Measurements from ENCODE around the gene TUG1.

The TUG1 gene

DNA sequence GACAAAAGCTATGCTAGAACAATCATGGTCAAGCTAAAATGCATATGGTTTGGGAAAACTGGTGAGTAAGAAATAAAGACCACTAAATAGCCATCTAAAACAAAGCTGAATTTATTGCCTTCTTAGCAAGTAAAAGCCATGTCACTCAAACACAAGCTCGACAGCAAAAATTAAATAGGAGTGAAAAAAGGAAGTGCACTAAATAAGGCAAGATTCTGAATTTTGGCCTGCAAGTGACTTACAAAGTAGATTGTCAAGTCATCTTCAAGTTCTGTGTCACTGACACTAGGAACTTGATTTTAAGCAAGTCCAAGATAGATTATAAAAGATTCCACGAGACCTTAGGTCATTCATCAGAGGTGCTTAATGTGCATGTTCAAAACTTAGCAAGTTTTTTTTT is 27.4 kb downstream of the TUG1 start:
- no peaks in the 10 kb centered on the region for H3K4me1 ChIP-seq (ENCODE audit: insufficient read depth, low read length, severe bottlenecking)
- H4K20me1 ChIP-seq (ENCODE audit: insufficient read depth, low read length) = no peaks in the 10 kb centered on the region
- no peaks in the 10 kb centered on the region; the same call in 1 of the 2 replicates for H3K27me3 ChIP-seq (ENCODE audit: insufficient read depth, low read length)
- no peak overlapping the region for H2AFZ ChIP-seq (ENCODE audit: low read length)
- H3K36me3 ChIP-seq (ENCODE audit: insufficient read depth, low read length) = no peaks in the 10 kb centered on the region
- no peaks in the 10 kb centered on the region for H3K9me3 ChIP-seq (ENCODE audit: low read length)
- no peak overlapping the region for H3K4me2 ChIP-seq (ENCODE audit: low read length)
- H3K4me3 ChIP-seq (ENCODE audit: low read depth, low read length, poor library complexity, severe bottlenecking) = no peak overlapping the region
- no peak for TF ChIP-seq CTCF (IDR thresholded peaks at IDR 0.05; ENCODE audit: low read length)
- no peak for TF ChIP-seq EZH2 (IDR thresholded peaks at IDR 0.05; ENCODE audit: borderline replicate concordance, low read length)
- no peak overlapping the region for H3K27ac ChIP-seq (ENCODE audit: low read depth, low read length, poor library complexity, severe bottlenecking)
- H3K9ac ChIP-seq (ENCODE audit: low read length) = no peak overlapping the region
- H3K79me2 ChIP-seq (ENCODE audit: insufficient read depth, low read length) = no peaks in the 10 kb centered on the region
- no peaks in the 10 kb centered on the region for H3K9me2 ChIP-seq (ENCODE audit: low read depth, low read length)
- no peaks in the 10 kb centered on the region for H3F3A ChIP-seq (ENCODE audit: insufficient read depth, low read length)

DNA sequence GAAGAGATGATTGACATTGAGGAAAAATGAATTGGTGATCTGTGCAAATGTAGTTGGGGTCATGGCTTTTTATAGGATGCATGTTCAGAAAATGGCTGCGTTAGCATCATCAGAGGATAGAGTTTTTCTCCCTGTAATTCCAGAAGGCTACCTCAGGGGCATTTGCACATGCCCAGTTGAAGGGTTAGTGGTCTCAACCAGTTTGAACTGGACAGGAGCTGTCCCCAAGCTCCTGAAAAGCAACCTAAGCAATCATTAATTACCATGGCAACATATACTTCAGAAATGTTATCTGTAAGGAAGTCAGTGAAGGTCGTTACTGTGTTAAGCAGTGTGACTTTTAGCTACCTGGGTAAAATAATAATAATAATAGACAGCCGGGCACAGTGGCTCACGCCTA is 29.3 kb downstream of the TUG1 start:
- Histone ChIP-seq H3K4me2 (ENCODE audit: low read length) (no peak overlapping the region), H3K9ac (ENCODE audit: low read length) (no peak overlapping the region), H3K27me3 (ENCODE audit: insufficient read depth, low read length) (no peaks in the 10 kb centered on the region; the same call in 1 of the 2 replicates), H3K4me1 (ENCODE audit: insufficient read depth, low read length, severe bottlenecking) (no peaks in the 10 kb centered on the region), H3K9me3 (ENCODE audit: low read length) (no peaks in the 10 kb centered on the region), H4K20me1 (ENCODE audit: insufficient read depth, low read length) (no peaks in the 10 kb centered on the region), H2AFZ (ENCODE audit: low read length) (no peak overlapping the region), H3K36me3 (ENCODE audit: insufficient read depth, low read length) (no peaks in the 10 kb centered on the region), H3K9me2 (ENCODE audit: low read depth, low read length) (no peaks in the 10 kb centered on the region), H3K4me3 (ENCODE audit: low read depth, low read length, poor library complexity, severe bottlenecking) (no peak overlapping the region), H3K79me2 (ENCODE audit: insufficient read depth, low read length) (no peaks in the 10 kb centered on the region), H3F3A (ENCODE audit: insufficient read depth, low read length) (no peaks in the 10 kb centered on the region), H3K27ac (ENCODE audit: low read depth, low read length, poor library complexity, severe bottlenecking) (no peak overlapping the region)
- TF ChIP-seq EZH2 (IDR thresholded peaks at IDR 0.05; ENCODE audit: borderline replicate concordance, low read length) (no peak), CTCF (IDR thresholded peaks at IDR 0.05; ENCODE audit: low read length) (no peak)

- H4K20me1 ChIP-seq (ENCODE audit: insufficient read depth, low read length) = no peaks in the 10 kb centered on the region
- H3K27me3 ChIP-seq (ENCODE audit: insufficient read depth, low read length) = no peaks in the 10 kb centered on the region
- no peaks in the 10 kb centered on the region for H3K4me1 ChIP-seq (ENCODE audit: insufficient read depth, low read length, severe bottlenecking)
- H3K9me3 ChIP-seq (ENCODE audit: low read length) = peaks cover 5% of the 10 kb centered on the region
- H3K9ac ChIP-seq (ENCODE audit: low read length) = no peak overlapping the region
- no peak overlapping the region for H3K4me3 ChIP-seq (ENCODE audit: low read depth, low read length, poor library complexity, severe bottlenecking)
- H3K4me2 ChIP-seq (ENCODE audit: low read length) = no peak overlapping the region
- H2AFZ ChIP-seq (ENCODE audit: low read length) = no peak overlapping the region
- TF ChIP-seq CTCF (IDR thresholded peaks at IDR 0.05; ENCODE audit: low read length) (no peak), EZH2 (IDR thresholded peaks at IDR 0.05; ENCODE audit: borderline replicate concordance, low read length) (no peak)
- no peaks in the 10 kb centered on the region for H3K79me2 ChIP-seq (ENCODE audit: insufficient read depth, low read length)
- H3F3A ChIP-seq (ENCODE audit: insufficient read depth, low read length) = no peaks in the 10 kb centered on the region
- H3K9me2 ChIP-seq (ENCODE audit: low read depth, low read length) = no peaks in the 10 kb centered on the region
- H3K27ac ChIP-seq (ENCODE audit: low read depth, low read length, poor library complexity, severe bottlenecking) = no peak overlapping the region
- no peaks in the 10 kb centered on the region for H3K36me3 ChIP-seq (ENCODE audit: insufficient read depth, low read length)
Measured at GRCh38 chr22:31001124-31001770, 32.2 kb downstream of the TUG1 start.

Data from OCI-LY1 (cell line).